Liver (tissue), 9 donors: ENCODE results near the gene PRSS33. TPM values are rescaled to one million over a fixed set of nuclear protein-coding genes. Genes with fewer than 3 reads are reported as not detected.

Source experiments
- DNase-seq: peaks from one replicate; pipeline ENCODE4 v3.0.0-alpha.2; 2017; ENCODE audit warnings: low spot score
- H3K27ac ChIP-seq, 2 donors: one replicate each; pipeline ENCODE4 v1.7.0; 2013; ENCODE audit warnings: inconsistent platforms in 2 of 2, low read length in 2 of 2, control low read depth in 1 of 2, low read depth in 1 of 2, mild to moderate bottlenecking in 1 of 2
- H3K27me3 ChIP-seq, 4 donors: one replicate each; pipeline versions ENCODE4 v1.6.1 to v1.7.0; 2013; ENCODE audit warnings: low read length in 3 of 4, inconsistent platforms in 1 of 4, mild to moderate bottlenecking in 1 of 4, moderate library complexity in 1 of 4; ENCODE audit not compliant: control insufficient read depth in 4 of 4, insufficient read depth in 4 of 4
- H3K36me3 ChIP-seq, 4 donors: one replicate each; pipeline versions ENCODE4 v1.6.1 to v1.7.0; 2013; ENCODE audit warnings: low read length in 3 of 4, mild to moderate bottlenecking in 3 of 4, low read depth in 1 of 4, moderate library complexity in 1 of 4; ENCODE audit not compliant: control insufficient read depth in 4 of 4, insufficient read depth in 3 of 4
- H3K4me1 ChIP-seq, 4 donors: one replicate each; pipeline versions ENCODE4 v1.6.1 to v1.7.0; 2013; ENCODE audit warnings: low read length in 3 of 4, mild to moderate bottlenecking in 3 of 4, moderate library complexity in 1 of 4; ENCODE audit not compliant: control insufficient read depth in 4 of 4, insufficient read depth in 4 of 4
- H3K4me3 ChIP-seq, 3 donors: one replicate each; pipeline versions ENCODE4 v1.6.1 to v1.7.0; 2013; ENCODE audit warnings: low read length in 3 of 3, control low read depth in 1 of 3, low read depth in 1 of 3, mild to moderate bottlenecking in 1 of 3
- H3K9ac ChIP-seq, 2 donors: one replicate each; pipeline ENCODE4 v1.7.0; 2013; ENCODE audit warnings: low read length in 2 of 2, mild to moderate bottlenecking in 2 of 2, moderate library complexity in 2 of 2, control low read depth in 1 of 2, low read depth in 1 of 2
- H3K9me3 ChIP-seq, 4 donors: one replicate each; pipeline versions ENCODE4 v1.6.1 to v1.7.0; 2013; ENCODE audit warnings: low read length in 3 of 4; ENCODE audit not compliant: control insufficient read depth in 4 of 4
- CTCF ChIP-seq: fragments of 150-350 bp; IDR thresholded peaks from 2 replicates; pipeline ENCODE4 v1.5.1; 2017; ENCODE audit warnings: improper control_type of control experiment, low read depth, low read length; ENCODE audit not compliant: missing input control
- EGR1 ChIP-seq, 2 donors: IDR thresholded peaks; 2 replicates each; pipeline ENCODE4 v1.6.1; 2016 to 2018; ENCODE audit warnings: antibody characterized with exemption in 2 of 2, low read depth in 2 of 2
- FOXA1 ChIP-seq: IDR thresholded peaks from 2 replicates; pipeline ENCODE4 v1.6.1; 2016; ENCODE audit warnings: antibody characterized with exemption
- GABPA ChIP-seq, 2 donors: IDR thresholded peaks in 1 of 2; conservative IDR thresholded peaks in 1 of 2; 2 replicates each; pipeline ENCODE4 v1.6.1; 2016; ENCODE audit warnings: antibody characterized with exemption in 2 of 2, mild to moderate bottlenecking in 1 of 2, moderate library complexity in 1 of 2
- HNF4A ChIP-seq, 2 donors: conservative IDR thresholded peaks; 2 replicates each; pipeline ENCODE4 v1.6.1; 2016; ENCODE audit warnings: antibody characterized with exemption in 2 of 2, mild to moderate bottlenecking in 2 of 2
- JUND ChIP-seq, 2 donors: IDR thresholded peaks; 2 replicates each; pipeline ENCODE4 v1.6.1; 2016; ENCODE audit warnings: antibody characterized with exemption in 2 of 2
- NR2F2 ChIP-seq: IDR thresholded peaks from 2 replicates; pipeline ENCODE4 v1.6.1; 2016; ENCODE audit warnings: antibody characterized with exemption
- RAD21 ChIP-seq, 2 donors: IDR thresholded peaks; 2 replicates each; pipeline ENCODE4 v1.6.1; 2016; ENCODE audit warnings: antibody characterized with exemption in 2 of 2, mild to moderate bottlenecking in 2 of 2
- RXRA ChIP-seq, 2 donors: IDR thresholded peaks; 2 replicates each; pipeline ENCODE4 v1.6.1; 2017 to 2018; ENCODE audit warnings: antibody characterized with exemption in 2 of 2, mild to moderate bottlenecking in 1 of 2
- YY1 ChIP-seq: IDR thresholded peaks from 2 replicates; pipeline ENCODE4 v1.6.1; 2016; ENCODE audit warnings: antibody characterized with exemption, mild to moderate bottlenecking
- ZBTB33 ChIP-seq: IDR thresholded peaks from 2 replicates; pipeline ENCODE4 v1.6.1; 2016; ENCODE audit warnings: antibody characterized with exemption
- WGBS: extraction: QIAGEN DNeasy Blood & Tissue Kit; methylation state at CpG from one replicate; pipeline ENCODE4 v1.1.7; 2013; 5-methylcytosine and 5-hydroxymethylcytosine counted together
- polyA plus RNA-seq, 2 donors: library from polyadenylated mRNA; stranded (reverse) in 1 of 2; unstranded in 1 of 2; fragments of 200-250 nt in 1 of 2; fragments of >200 nt in 1 of 2; fragmentation: Nextera tagmentation in 1 of 2; extraction: Ambion mirVana in 1 of 2; gene quantifications; one replicate each; pipeline versions ENCODE4 v1.2.1 to v1.2.3, GENCODE V29; 2013 to 2015
- total RNA-seq, 2 donors: library from RNA; depleted of rRNA; stranded (reverse); fragments of >200 nt; gene quantifications; one replicate each; pipeline ENCODE4 v1.2.3, GENCODE V29; 2014
- donor health status: healthy.
- donor health status: healthy.
- donor health status: healthy.
- donor health status: healthy.
- donor health status: healthy.

The PRSS33 gene
- total and polyA plus RNA-seq, 4 donors: not detected

GRCh38 chr16:2762711-2763110 lies 24.6 kb downstream of the PRSS33 start:
- no peak overlapping the region for H3K9ac ChIP-seq
- WGBS: 98% methylated on average over 13 of the region's 13 CpGs
- H3K27me3 ChIP-seq: no peaks in the 10 kb centered on the region
- H3K4me3 ChIP-seq: no peak overlapping the region
- H3K9me3 ChIP-seq: no peaks in the 10 kb centered on the region
- H3K27ac ChIP-seq: no peak overlapping the region
- H3K36me3 ChIP-seq: peaks cover 39 to 100% (median 90%) of the 10 kb centered on the region in 4 donors
- no peak for DNase-seq
- TF ChIP-seq YY1 (no peak), NR2F2 (no peak), CTCF (no peak), JUND (IDR thresholded peaks at IDR 0.05) (no peak)
- peaks cover 0 to 5% (median 2%) of the 10 kb centered on the region in 4 donors for H3K4me1 ChIP-seq

GRCh38 chr16:2761886-2762583 lies 25.3 kb downstream of the PRSS33 start:
- 98% methylated on average over 42 of the region's 42 CpGs for WGBS
- no peak for DNase-seq

More at GRCh38 chr16:2761886-2762583, 25.3 kb downstream of the PRSS33 start:
- H3K4me1 ChIP-seq: peaks cover 0 to 5% (median 2%) of the 10 kb centered on the region in 4 donors
- H3K4me3 ChIP-seq: no peak overlapping the region
- H3K27me3 ChIP-seq: no peaks in the 10 kb centered on the region
- TF ChIP-seq YY1: no peak
- no peak for TF ChIP-seq ZBTB33
- TF ChIP-seq RXRA (IDR thresholded peaks at IDR 0.05): no peak
- TF ChIP-seq GABPA (IDR thresholded peaks at IDR 0.05 in 1 of 2, conservative IDR thresholded peaks at IDR 0.05 in 1 of 2): no peak
- no peak for TF ChIP-seq HNF4A (conservative IDR thresholded peaks at IDR 0.05)
- TF ChIP-seq FOXA1: no peak
- no peak for TF ChIP-seq RAD21 (IDR thresholded peaks at IDR 0.05)
- TF ChIP-seq JUND (IDR thresholded peaks at IDR 0.05): no peak
- no peak for TF ChIP-seq EGR1 (IDR thresholded peaks at IDR 0.05; ENCODE audit: low read depth in 2 of 2)
- TF ChIP-seq NR2F2: no peak
- no peak for TF ChIP-seq CTCF
- H3K27ac ChIP-seq: no peak overlapping the region
- H3K36me3 ChIP-seq: peaks cover 38 to 100% (median 90%) of the 10 kb centered on the region in 4 donors
- H3K9ac ChIP-seq: no peak overlapping the region
- no peaks in the 10 kb centered on the region for H3K9me3 ChIP-seq
